ENCODE data around the gene CFAP57. TPM values are rescaled to one million over a fixed set of nuclear protein-coding genes. Genes with fewer than 3 reads are reported as not detected.
A peak's percentile ranks its signal among the peaks of the same experiment; 100 is the strongest.

The CFAP57 gene
- total and polyA plus RNA-seq, 2 of the 8 experiments (the other 6 are each of a cell fraction or from before 2014, with no cell fraction given) = 0.20 to 0.80 TPM

- DNase-seq (ENCODE audit: low read depth in 1 of 2, low spot score in 2 of 2) = no peak
- H3K79me1 ChIP-seq (ENCODE audit: low read depth, low read length) = no peaks in the 10 kb centered on the region
- H3K9ac ChIP-seq (replicated peaks in 1 of 4; ENCODE audit: extremely low read depth in 1 of 4, low read depth in 3 of 4, low read length in 3 of 4) = no peak overlapping the region; a peak in 1 of 7 replicates
- ChIA-PET CTCF (ENCODE audit: partially characterized antibody) (interaction anchor here (1.2 to 2.1 kb wide), 2 partner anchors 9 to 390 kb away, joined by 3 to 14 read pairs; no protein-coding TSS in a partner anchor), POLR2A (ENCODE audit: partially characterized antibody) (interaction anchor here (1.2 kb wide), 1 partner anchor 12 kb away, joined by 3 read pairs; no protein-coding TSS in a partner anchor)
- H3K9me3 ChIP-seq (ENCODE audit: insufficient read depth in 2 of 2, low read depth in 1 of 2, low read length in 1 of 2) = no peaks in the 10 kb centered on the region
- peak overlapping the region; percentile 93; the same call in 1 of the 2 replicates for H2BK5ac ChIP-seq (ENCODE audit: low read depth, low read length)
- H4K8ac ChIP-seq (ENCODE audit: extremely low read depth, insufficient read depth, low read length) = no peak overlapping the region
- no peak overlapping the region for H3K23ac ChIP-seq (ENCODE audit: insufficient read length)
- peak overlapping the region; percentile 18 for H2BK120ac ChIP-seq (replicated peaks; ENCODE audit: low read depth, low read length)
- peaks cover 0 to 7% (median 1%) of the 10 kb centered on the region in 4 experiments; a peak in 2 of 7 replicates for H3K4me1 ChIP-seq (replicated peaks in 1 of 4; ENCODE audit: control insufficient read depth in 3 of 4, insufficient read depth in 4 of 4, low read length in 3 of 4)
- H2AK5ac ChIP-seq (ENCODE audit: low read depth, low read length) = no peak overlapping the region
- H2BK20ac ChIP-seq (ENCODE audit: low read length) = peak overlapping the region; percentile 38; the same call in 1 of the 2 replicates
- no peak overlapping the region for H2BK15ac ChIP-seq (ENCODE audit: low read length)
- H3K23me2 ChIP-seq (ENCODE audit: low read depth, low read length) = peaks cover under 1% of the 10 kb centered on the region
- no peak overlapping the region for H3K14ac ChIP-seq (ENCODE audit: insufficient read length)
- peak overlapping the region; percentile 13 for H4K5ac ChIP-seq (ENCODE audit: insufficient read length, low read depth, low read length)
- H4K91ac ChIP-seq (replicated peaks; ENCODE audit: insufficient read length, low read length) = peak overlapping the region; percentile 92
- no peaks in the 10 kb centered on the region for H4K20me1 ChIP-seq (replicated peaks in 1 of 2; ENCODE audit: control insufficient read depth in 1 of 2, insufficient read depth in 2 of 2, low read length in 2 of 2)
- no peaks in the 10 kb centered on the region for H3K36me3 ChIP-seq (ENCODE audit: control insufficient read depth in 2 of 4, insufficient read depth in 4 of 4, low read length in 3 of 4)
- no peak overlapping the region for H3K4me2 ChIP-seq (ENCODE audit: insufficient read depth in 1 of 2, low read depth in 2 of 2, low read length in 2 of 2)
- H2BK12ac ChIP-seq (ENCODE audit: low read depth, low read length) = peak overlapping the region; percentile 19; the same call in 1 of the 2 replicates
- H3K27ac ChIP-seq (ENCODE audit: low read depth, low read length) = no peak overlapping the region; the same call in 1 of the 2 replicates
- H3K4me3 ChIP-seq (ENCODE audit: extremely low read depth in 1 of 4, insufficient read depth in 2 of 4, low read depth in 3 of 4, low read length in 4 of 4) = no peak overlapping the region
- H3K27me3 ChIP-seq (replicated peaks in 1 of 4; ENCODE audit: control insufficient read depth in 3 of 4, extremely low read depth in 1 of 4, insufficient read depth in 3 of 4, low read length in 3 of 4) = no peaks in the 10 kb centered on the region
- TF ChIP-seq ZNF274 (IDR thresholded peaks at IDR 0.05; ENCODE audit: borderline replicate concordance, extremely low read depth, low read length) (no peak), EZH2 (IDR thresholded peaks at IDR 0.05; ENCODE audit: low read depth, low read length, severe bottlenecking) (no peak), TAF7 (optimal IDR thresholded peaks at IDR 0.05; ENCODE audit: borderline replicate concordance, low read depth, low read length) (no peak)
- FAIRE-seq = no peak
- peak overlapping the region; percentile 56 for H2AFZ ChIP-seq (ENCODE audit: low read length)
- peak overlapping the region; percentile 7 for H3K4ac ChIP-seq (replicated peaks; ENCODE audit: insufficient read length, low read depth, low read length)
- H3K18ac ChIP-seq (ENCODE audit: extremely low read depth, low read length) = no peak overlapping the region; the same call in 1 of the 2 replicates
- H3K56ac ChIP-seq (replicated peaks; ENCODE audit: insufficient read length, low read depth, low read length) = no peak overlapping the region
- WGBS, 2 experiments (ENCODE audit: extremely low coverage in 1 of 2, insufficient coverage in 1 of 2, insufficient read length in 1 of 2, insufficient replicate concordance in 2 of 2, low coverage in 1 of 2, low lambda C conversion rate in 2 of 2, missing lambda C conversion rate in 1 of 2) = 84% methylated on average over 4 of the region's 4 CpGs; no CpG with 5 or more reads in 1 of the 2 experiments
- H3K79me2 ChIP-seq (ENCODE audit: control insufficient read depth in 1 of 2, insufficient read depth in 2 of 2, low read length in 2 of 2) = no peaks in the 10 kb centered on the region
Measured at GRCh38 chr1:43152866-43153265, 19.3 kb upstream of the CFAP57 start.

Measured in H1 (cell line).